LNCaP clone FGC (cell line): ENCODE measurements around the gene CD46.
"Not testable (repeated sequence)": the region's sequence is repeated elsewhere in the genome, so short reads cannot be mapped to it uniquely, and the experiment has no call there.

Experiments
- DNase-seq: peaks from one replicate; pipeline ENCODE4 v3.0.0-alpha.2; 2011; ENCODE audit warnings: low read depth
- H3K4me3 ChIP-seq: 2 replicates; pipeline ENCODE4 v1.5.1; 2011; ENCODE audit warnings: mild to moderate bottlenecking, low read depth, low read length, control low read depth
- TF ChIP-seq, protein P1 (sequence below): IDR thresholded peaks from 2 replicates; pipeline ENCODE4 v1.5.1; 2012; ENCODE audit warnings: mild to moderate bottlenecking; ENCODE audit not compliant: control insufficient read depth, insufficient read depth; ENCODE audit errors: extremely low read depth

CD46 gene

DNA sequence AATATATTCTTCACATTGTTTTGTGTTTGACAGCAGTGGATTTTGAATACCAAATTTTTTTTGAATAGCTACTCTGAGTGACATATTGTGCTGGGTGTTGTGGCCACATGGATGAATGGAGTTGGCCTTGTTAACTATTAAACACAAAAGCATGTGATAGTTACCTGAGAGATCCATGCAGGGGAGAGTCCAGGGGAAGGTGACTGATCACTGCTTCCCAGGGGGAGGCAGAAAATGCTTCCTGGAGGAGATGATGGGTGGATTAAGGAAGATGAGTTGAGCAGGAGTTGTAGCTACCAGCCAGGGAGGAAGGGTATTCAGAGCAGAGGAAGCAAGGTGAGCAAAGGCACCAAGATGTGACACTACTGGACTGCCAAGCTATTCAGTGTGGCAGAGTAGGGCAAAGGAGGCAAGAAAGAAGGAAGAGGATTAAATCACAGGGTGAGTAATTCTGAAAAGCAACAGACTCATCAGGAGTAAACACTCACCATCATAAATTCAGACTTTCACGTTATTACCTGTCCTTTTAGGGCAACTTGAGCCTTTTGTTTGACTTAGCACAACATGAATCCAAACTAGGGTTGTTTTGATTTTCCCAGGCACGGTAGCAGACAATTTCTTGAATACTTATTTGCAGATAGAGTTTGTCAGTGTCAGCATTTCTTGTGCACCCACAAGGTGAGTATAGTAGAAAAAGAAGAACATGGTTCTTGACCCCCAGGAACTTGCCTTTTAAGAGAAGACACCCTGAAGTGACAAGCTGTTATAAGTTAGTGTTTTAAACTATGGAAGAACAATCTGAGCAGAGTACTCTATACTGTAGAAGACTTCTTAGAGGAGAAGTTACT, 4.2 kb downstream of the CD46 start:
- TF ChIP-seq, protein P1, sequence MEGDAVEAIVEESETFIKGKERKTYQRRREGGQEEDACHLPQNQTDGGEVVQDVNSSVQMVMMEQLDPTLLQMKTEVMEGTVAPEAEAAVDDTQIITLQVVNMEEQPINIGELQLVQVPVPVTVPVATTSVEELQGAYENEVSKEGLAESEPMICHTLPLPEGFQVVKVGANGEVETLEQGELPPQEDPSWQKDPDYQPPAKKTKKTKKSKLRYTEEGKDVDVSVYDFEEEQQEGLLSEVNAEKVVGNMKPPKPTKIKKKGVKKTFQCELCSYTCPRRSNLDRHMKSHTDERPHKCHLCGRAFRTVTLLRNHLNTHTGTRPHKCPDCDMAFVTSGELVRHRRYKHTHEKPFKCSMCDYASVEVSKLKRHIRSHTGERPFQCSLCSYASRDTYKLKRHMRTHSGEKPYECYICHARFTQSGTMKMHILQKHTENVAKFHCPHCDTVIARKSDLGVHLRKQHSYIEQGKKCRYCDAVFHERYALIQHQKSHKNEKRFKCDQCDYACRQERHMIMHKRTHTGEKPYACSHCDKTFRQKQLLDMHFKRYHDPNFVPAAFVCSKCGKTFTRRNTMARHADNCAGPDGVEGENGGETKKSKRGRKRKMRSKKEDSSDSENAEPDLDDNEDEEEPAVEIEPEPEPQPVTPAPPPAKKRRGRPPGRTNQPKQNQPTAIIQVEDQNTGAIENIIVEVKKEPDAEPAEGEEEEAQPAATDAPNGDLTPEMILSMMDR = no peak
- no peak overlapping the region for H3K4me3 ChIP-seq
- DNase-seq = no peak

DNA sequence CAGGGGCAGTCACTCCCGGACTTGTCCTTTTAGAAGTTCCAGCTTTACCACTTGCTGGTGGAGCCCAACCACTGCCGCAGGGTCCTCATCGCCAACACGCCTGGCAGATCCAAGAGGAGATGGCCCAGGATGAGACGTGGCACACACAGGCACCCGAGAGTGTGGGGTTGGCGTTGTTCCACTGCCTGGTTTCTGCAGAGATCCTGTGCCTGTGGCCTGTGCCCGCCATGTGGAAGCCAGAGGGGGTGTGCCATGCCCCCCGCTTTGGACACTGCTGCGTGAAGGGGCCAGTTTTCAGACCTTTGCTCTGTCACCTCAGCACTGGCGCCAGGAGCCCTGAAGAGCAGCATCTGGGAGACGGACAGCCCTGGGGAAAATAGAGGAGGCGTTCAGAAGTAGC, 10.8 kb downstream of the CD46 start:
- no peak for DNase-seq
- TF ChIP-seq, protein P1 = no peak
- H3K4me3 ChIP-seq = no peak overlapping the region

DNA sequence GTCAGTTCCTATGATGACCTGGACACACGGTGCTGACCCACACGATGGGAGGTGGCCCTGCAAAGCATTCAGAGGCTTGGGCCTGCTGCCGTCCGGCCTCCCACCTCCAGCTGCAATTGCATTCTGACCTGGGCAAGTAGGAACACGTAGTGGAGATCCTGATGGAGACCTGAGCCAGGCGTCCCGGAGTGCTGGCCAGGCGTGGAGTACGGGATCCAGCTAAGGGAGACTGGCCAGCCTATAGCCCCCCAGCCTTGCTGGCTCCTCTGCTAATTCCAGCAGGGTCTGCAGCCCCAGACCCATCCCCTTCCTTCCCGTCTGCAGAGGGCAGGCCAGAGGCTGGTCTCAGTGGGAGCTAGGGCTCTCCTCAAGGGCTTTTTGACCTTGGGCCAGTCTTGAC, 11.2 kb downstream of the CD46 start:
- TF ChIP-seq, protein P1 = no peak
- DNase-seq = no peak
- H3K4me3 ChIP-seq = no peak overlapping the region

DNA sequence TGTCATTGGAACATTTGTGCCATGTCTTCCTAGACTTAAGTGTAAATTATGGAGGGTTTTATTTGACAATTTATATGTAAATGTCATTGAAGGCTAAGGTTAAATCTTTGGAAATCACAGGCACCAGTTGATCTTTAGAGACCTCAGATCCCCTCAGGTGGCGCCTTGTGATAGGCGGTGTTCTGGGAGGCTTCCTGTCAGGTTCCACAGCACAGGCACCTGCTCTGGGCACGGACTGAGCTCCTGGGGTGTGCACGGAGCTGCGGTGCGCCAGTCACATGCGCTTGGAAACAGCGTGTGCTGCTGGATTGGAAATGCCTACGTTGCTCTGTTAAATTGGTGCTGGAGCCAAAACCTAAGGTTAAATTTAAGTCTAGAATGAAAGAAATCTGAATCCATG, 12.1 kb downstream of the CD46 start:
- no peak for DNase-seq
- TF ChIP-seq, protein P1 = no peak
- no peak overlapping the region for H3K4me3 ChIP-seq

DNA sequence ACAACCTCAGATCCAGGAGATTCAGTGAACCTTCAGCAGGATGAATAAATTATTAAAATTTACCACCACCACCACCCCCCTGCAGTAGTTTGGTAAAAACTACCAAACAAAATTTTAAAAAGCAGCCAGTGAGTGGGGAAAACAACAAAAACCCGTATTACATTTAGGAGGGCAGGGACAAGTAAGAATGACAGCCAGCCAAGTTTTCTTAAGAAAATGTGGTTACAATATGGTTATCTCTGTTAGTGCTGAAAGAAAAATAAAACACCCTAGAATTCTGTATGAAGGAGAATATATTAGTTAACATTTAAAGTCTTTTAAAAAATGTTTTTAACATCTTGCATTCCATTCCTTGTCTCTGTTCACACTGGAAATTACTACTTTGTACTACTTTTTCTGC, 14.7 kb downstream of the CD46 start:
- H3K4me3 ChIP-seq = no peak overlapping the region
- no peak for DNase-seq
- TF ChIP-seq, protein P1 = no peak

DNA sequence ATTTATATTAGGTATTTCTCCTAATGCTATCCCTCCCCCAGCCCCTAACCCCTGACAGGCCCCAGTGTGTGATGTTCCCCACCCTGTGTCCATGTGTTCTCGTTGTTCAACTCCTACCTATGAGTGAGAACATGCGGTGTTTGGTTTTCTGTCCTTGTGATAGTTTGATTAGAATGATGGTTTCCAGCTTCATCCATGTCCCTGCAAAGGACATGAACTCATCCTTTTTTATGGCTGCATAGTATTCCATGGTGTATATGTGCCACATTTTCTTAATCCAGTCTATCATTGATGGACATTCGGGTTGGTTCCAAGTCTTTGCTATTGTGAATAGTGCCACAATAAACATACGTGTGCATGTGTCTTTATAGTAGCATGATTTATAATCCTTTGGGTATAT, 18.7 kb downstream of the CD46 start:
- H3K4me3 ChIP-seq, DNase-seq: not testable (repeated sequence)

DNA sequence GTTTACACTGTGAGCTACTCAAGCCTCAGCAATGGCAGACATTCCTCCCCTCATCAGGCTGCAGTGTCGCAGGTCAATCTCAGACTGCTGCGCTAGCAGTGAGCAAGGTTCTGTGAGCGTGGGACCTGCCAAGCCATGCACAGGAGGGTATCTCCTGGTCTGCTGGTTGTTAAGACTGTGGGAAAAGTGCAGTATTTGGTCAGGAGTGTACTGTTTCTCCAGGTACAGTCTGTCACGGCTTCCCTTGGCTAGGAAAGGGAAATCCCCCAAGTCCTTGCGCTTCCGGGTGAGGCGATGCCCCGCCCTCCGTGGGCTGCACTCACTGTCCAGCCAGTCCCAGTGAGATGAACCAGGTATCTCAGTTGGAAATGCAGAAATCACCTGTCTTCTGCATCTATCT, 24.2 kb downstream of the CD46 start:
- DNase-seq, H3K4me3 ChIP-seq: not testable (repeated sequence)

DNA sequence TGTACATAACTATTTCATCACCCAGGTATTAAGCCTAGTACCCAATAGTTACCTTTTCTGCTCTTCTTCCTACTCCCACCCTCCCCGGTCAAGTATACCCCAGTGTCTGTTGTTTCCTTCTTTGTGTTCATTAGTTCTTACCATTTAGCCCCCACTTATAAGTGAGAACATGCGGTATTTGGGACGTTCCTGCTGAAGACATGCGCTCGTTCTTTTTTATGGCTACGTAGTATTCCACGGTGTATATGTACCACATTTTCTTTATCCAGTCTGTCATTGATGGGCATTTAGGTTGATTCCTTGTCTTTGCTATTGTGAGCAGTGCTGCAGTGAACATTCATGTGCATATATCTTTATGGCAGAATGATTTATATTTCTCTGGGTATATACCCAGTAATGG, 25.6 kb downstream of the CD46 start:
- DNase-seq = not testable (repeated sequence)

More for the DNA sequence above, 25.6 kb downstream of the CD46 start:
- H3K4me3 ChIP-seq = not testable (repeated sequence)
